ENCODE results near the gene PGS1.
"Not testable (repeated sequence)": the region's sequence is repeated elsewhere in the genome, so short reads cannot be mapped to it uniquely, and the experiment has no call there.

The PGS1 gene

DNA sequence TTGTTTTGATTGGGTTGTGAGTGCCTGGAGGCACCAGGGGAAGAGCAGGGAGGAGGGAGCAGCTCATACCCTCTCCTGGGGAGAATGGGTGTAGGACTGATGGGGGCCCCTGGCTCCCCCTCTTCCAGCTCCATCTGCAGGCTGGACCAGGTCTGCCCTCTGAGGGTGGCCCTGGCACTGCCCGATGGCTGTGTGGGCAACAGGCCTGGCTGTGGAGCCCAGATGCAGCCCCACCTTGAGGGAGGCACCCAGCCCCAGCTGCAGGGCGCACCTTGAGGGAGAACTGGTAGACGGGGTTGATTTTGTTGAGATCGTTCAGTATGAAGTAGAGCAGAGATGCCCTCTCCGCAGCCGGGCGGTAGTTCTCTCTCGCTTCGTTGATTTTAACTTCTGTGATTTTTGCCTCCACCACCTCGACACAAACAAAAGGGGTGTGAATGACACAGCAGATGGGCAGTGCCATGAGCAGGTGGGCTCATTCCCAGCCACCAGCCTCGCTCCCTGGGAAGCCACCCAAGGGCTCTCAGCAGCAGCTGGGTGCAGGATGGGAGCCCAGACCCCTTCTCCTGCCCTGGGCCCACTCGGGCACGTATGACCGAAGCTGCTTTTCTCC lies 71.6 kb downstream of the PGS1 start:
- no peak for DNase-seq (ENCODE audit: low read depth)

DNA sequence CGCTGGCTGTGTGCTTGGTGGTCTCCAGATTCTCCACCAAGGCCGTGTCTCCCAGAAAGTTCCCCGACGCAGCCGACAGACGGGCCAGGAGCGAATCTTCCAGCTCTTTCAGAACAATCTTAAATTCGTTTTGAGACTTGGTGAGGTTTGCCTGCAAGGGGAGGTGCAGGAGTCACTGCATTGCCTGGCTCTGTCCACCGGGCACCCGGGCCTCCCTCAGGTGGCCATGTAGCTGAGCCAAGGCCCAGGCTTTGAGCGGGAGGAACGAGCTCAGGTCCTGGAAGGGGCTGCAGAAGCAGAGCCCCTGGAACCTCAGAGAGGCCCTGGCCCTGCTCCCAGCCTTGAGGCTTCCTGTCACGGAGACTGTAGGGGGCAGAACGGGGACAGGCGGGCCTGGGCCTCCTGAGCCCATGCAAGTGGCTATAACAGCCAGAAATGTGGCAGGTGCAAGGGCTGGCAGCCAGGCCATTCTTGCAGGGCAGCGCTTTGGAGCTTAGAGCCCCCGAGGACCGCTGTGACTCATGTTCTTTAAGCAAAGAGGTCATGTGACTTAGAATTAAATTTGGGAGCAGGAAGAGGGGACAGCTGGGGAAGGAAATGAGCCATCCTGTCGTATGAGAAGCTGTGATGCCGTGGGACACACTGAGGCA lies 72.4 kb downstream of the PGS1 start:
- no peak for DNase-seq (ENCODE audit: low read depth)

DNA sequence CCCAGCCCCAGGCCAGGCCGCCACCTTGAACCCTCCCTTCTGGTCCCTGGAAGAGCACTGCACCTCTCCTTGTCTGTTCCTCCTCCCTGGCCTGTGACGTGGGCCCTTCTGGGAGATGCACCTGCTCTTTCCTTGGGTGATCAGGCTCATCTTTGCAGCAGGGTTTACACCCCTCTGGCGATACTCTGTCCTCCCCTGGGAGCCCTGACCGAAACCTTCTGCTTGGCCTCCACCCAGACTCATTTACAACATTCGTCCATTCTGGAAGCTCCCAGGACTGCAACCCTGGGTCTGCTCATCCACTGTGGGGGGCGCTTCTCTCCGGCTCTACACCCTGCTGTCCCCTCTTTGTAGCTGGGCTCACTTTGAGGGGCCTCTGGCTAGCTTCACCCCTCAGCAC lies 73.3 kb downstream of the PGS1 start:
- DNase-seq (ENCODE audit: low read depth), result no peak

DNA sequence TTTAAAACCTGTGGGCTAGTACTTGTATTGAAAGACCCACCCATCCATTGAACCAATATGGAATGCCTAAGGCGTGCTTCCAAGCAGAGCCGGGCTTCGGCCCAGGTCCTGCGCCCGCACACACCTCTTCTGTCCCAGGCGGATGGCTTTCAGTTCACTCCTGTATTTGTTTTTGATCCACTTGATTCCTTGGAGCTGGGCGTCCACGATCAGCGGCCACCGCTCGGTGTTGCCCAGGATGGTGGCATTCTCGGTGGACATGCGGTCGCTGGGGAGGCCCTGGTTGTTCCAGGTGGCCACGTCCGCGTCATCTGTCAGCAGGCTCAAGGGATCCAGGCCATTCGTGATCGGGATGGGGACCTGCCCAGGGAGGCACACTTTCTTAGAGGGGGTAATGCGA lies 75.9 kb downstream of the PGS1 start:
- no peak for DNase-seq (ENCODE audit: low read depth)

DNA sequence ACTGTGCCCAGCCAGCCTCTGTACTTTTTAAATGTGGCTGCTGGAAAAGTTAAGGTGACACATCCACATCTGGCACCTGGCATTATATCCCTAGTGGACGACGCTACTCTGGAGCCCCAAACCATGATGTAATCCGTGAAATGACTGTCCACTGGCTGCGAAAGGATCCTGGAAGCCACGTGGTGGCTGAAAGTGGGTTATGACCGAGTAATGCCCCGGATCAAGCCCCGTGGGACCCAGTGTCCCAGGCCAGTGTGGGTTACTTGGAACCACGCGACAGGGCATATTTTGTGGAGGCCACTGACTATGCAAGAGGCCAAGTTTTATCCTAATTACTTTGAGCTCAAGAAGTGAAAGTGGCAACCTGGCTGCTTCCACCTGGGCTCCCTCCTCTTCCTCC lies 79.6 kb downstream of the PGS1 start:
- no peak for DNase-seq (ENCODE audit: low read depth)

DNA sequence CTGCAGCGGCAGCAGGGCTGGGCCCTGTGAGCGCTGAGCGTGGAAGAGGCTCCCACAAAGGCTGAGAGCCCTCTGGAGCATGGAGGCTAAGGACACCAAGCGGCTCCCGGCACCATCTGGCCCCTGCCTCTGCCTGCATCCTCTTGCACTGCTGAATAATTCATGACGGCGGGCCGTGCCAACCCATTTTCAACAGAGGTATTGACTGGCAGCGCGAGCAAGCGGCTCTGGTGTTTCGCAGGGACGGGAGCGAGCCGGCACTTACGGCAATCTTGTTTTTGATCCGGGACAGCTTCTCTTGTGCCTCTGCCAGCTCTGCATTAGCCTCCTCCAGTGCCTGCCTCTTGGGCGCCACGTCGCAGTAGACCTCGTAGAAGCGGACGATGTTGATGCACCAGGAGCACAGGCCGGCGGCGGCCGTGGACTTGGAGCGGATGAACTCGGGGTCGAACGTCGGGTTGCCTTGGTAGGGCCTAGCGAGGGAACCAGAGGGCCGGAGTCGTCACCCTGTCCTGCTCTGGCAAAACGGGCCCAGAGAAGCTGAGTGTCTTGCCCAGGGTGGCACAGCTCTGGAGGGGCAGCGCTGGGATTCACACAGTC lies 80.4 kb downstream of the PGS1 start:
- DNase-seq (ENCODE audit: low read depth), result no peak

DNA sequence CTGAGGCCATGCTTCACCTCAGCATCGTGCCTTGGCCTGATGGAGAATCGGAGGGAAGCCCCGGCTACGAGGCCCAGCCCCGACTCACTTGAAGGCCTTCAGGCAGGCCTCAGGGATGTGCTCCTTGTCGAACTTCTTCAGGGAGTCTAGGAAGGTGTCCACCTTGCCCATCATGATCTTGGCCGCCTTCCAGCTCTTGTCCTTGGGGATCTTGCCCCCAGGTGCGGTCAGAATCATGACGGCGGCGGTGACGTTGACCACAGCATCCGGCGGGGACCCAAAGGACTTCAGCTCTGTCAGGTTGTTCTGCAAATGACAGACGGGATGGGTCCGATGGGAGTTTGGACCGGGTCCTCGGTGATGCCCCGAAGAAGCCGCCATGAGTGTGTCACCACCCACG lies 81.2 kb downstream of the PGS1 start:
- DNase-seq (ENCODE audit: low read depth), result no peak

DNA sequence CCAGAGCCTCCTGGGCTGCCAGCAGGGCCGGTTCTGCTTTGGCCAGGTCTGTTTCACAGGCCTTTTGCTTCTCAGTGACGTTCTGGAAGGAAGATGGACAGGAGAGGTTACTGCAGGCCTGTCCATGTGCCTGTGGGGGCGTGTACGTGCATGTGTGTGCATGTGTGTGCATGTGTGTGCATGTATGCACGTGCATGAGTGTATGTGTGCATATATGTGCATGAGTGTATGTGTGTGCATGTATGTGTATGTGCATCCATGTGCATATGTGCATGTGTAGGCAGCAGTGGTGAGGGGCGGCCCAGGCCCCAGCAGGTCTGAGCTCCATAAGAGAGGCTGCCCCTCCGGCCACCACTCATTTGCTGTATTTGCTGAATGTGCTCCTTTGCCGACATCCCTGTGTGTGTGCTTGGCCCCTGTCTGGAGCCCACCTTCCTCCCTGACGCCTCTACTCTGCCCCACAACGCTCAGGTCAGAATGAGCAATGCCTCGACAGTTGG lies 81.8 kb downstream of the PGS1 start:
- DNase-seq (ENCODE audit: low read depth), result no peak

DNA sequence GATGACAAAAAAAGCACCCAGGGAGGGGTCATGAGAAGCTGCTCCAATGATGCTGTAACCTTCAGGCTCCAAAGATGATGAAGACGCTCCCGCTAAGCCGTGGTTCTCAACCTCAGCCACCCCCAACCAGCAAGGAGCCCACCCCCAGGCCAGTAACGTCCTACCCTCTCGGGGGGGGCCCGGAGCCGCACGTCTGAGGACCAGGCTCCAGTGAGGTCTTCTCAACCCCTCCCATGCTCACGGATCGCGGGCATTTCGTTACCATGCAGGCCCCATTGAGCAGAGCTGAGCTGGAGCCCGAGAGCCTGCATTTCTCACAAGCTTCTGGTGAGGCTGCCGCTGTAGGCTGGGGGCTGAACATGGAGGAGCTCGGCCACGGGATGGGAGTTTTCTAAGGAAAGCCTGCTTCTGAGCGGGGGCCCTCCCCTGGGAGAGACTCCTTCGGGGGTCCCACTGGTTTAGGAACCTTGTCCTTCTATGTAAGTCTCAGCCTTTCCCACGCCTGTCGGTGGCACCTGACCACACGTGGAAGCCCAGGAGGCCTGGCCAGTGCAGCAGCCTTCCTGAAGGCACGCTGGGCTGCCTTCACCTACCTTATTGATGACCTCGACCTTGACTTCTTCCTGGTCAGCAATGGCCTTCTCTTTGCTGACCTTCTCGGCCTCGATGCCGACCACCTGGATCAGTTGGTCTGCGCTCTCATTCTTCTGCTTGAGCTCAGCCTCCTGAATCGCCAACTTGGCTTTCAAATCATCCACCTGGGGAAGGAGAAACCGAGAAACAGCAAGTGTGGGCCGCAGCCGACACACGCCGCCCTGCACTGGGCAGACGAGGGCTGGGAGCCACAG lies 82.7 kb downstream of the PGS1 start:
- no peak for DNase-seq (ENCODE audit: low read depth)

DNA sequence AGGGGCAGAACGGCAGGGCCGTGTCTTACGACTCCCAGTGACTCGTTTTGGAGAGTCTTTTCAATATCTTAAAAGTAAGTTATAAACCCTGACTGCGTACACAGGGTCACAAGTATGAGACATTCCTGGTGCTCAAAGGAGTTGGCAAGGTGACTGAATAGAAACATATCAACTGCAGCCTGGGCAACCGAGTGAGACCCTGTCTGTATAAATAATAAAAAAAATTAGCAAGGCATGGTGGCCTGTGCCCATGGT lies 83.3 kb downstream of the PGS1 start:
- no peak for DNase-seq (ENCODE audit: low read depth)

DNA sequence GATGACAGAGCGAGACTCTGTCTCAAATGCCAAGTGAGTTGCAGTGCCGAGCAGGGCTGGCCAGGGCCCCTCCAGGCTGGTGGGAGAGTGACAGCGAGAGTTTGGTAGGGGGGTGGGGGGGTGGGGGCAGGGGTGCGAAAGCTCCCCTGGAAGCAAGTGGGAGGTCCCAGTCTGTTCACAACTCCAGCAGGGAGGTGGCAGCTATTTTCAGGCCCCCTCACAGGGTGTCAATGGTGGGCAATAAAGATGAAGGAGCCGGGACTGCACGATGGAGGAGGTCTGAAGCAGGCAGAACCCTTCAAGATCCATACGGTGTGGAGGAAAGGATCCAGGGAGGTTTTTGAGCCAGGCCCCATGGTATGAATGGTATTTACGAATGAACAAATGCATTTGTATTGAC lies 83.7 kb downstream of the PGS1 start:
- DNase-seq (ENCODE audit: low read depth), result no peak

DNA sequence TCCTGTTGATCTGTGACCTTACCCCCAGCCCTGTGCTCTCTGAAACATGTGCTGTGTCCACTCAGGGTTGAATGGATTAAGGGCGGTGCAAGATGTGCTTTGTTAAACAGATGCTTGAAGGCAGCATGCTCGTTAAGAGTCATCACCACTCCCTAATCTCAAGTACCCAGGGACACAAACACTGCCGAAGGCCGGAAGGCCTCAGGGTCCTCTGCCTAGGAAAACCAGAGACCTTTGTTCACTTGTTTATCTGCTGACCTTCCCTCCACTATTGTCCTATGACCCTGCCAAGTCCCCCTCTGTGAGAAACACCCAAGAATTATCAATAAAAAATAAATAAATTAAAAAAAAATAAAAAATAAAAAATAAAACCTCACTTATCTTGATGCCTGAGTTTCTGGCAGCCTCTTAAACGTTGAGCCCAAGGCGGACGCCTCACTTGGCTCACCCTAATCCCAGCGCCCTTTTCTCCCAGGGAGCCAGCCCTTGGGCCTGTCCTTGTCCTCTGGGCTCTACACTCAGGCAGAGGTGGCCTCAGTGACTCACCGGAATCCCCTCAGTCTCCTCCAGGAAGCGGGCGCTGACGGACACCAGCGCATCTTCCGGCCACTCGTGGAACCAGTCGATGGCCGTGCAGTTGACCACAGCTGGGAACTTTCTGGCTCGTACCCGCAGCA lies 87.8 kb downstream of the PGS1 start:
- not testable (repeated sequence) for DNase-seq (ENCODE audit: low read depth)

DNA sequence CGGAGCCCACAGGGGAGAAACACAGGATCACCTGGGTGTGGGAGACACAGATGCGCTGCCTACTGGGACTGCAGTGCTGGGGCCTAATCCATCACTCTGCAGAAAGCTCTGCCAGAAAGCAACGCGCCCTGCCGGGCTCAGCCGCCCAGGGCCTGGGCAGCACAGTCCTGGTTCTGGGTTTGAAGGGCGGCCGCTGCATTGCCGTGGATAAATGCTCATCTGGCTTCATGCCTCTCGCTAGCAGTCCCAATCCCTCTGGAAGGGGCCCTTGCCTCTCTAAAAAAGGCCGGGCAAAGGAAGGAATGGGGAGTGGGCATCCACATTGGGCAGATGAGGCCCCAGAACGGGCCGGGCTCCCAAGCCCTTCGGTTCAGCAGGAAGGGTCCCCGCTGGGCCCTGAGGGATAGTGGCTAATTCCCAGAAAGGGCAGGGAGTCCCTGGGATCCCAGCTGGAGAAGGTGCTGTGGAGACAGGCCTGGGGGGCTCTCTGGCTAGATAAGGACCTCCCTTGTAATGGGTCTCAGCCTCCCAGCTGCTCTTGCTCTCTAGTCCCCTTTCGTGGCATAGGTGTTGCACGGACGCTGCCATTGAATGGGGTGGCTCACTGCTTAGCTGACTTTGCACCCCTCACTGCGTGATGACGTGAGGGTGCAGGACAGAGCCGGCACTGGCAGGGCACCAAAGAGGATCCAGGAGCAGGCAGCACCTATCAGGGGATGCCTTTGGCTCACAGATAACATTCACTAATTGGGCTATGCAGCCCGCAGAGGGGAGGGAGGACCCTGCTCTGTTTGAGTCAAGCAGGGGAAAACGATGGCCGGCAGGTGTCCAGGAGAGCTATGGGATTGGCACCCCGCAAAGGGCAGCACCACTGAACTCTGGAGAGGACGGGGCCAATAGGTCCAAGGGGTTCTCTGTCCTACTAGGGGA lies 88.6 kb downstream of the PGS1 start:
- no peak for DNase-seq (ENCODE audit: low read depth)

DNA sequence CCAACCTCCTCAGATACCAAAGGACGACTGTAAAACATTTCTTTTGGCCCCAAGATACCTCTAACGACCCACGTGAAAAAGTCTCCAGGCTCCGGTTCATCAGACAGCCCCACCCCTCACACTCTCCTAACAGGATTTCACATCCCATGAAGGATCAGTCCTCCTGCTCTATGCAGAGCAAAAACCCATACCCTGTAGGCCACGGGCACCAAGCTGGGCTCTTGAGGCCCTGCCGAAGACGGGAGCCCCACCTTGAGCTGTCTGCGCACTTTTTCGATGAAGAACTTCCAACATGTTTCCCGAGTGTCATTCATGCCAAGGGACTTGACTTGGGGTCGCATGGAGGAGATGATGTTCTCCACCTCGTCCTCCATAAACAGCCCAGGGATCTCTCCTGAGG lies 89.9 kb downstream of the PGS1 start:
- no peak for DNase-seq (ENCODE audit: low read depth)

DNA sequence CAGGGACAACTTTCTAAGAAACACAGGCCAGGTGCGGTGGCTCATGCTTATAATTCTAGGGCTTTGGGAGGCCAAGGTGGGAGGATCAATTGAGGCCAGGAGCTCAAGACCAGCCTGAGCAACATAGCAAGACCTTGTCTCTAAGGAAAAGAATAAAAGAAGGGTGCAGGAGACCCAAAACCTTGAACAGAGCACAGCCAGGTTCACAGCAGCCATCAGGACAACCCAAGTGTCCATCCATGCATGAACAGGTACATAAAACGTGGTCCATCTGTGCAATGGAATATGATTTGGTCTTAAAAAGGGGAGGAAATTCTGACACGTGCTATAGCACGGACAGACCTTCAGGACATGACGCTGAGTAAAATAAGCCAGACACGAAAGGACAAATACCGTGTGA lies 91.0 kb downstream of the PGS1 start:
- no peak for DNase-seq (ENCODE audit: low read depth)

DNA sequence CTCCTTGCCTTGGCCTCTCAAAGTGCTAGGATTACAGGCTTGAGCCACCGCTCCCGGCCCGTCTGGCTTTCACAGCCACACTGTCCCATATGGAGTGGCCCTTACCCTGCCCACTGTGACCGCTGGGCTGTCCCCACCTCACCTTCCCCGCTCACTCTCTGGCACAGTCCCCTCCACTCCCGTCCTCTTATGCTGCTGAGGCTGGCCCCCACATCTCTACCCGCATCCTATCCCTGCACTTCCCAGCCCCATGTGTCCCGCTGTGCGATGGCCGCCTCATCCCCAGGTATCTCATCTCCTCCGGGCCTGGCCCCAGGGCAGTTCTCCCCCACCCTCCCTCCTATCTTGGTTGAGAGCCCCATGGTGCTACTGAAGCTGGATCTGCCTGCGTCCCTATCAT lies 93.2 kb downstream of the PGS1 start:
- no peak for DNase-seq (ENCODE audit: low read depth)

DNA sequence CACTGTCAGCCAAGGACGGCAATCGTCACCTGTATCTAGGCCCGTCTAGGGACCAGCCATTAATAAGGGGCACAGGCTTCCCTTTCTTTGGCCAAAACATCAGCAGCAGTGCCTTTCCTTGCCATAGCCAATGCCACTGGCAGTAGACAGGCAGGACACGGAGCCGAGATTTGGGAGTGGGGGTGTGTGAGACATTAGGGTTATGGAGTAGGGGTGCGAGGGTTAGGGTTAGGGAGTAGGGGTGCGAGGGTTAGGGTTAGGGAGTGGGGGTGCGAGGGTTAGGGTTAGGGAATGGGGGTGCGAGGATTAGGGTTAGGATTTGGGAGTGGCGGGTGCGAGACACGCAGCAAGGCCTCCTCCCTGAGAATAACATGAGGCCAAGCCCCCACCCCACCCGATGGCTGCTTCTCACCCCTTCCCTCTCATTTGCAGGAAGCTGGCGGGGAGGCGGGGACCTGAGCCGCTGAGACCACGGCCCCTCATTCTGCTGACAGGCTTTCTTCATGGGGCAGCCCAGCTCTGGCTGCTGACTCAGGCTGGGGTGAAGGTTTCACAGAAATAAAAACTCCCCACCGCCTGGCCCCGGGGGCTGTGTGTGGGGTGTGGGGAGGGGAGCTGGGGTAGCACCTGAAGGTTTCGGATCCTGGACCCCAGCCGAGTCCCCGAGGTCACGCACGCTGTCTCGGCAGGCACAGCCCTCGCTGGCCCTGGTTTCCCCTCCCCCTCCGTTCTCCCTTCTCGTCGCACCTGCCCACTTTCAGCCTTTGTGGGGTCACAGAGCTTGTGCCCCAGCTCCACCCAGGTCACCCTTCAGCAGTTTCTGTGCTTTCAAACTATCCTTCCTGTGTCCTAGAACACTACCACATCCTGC lies 93.8 kb downstream of the PGS1 start:
- no peak for DNase-seq (ENCODE audit: low read depth)

DNA sequence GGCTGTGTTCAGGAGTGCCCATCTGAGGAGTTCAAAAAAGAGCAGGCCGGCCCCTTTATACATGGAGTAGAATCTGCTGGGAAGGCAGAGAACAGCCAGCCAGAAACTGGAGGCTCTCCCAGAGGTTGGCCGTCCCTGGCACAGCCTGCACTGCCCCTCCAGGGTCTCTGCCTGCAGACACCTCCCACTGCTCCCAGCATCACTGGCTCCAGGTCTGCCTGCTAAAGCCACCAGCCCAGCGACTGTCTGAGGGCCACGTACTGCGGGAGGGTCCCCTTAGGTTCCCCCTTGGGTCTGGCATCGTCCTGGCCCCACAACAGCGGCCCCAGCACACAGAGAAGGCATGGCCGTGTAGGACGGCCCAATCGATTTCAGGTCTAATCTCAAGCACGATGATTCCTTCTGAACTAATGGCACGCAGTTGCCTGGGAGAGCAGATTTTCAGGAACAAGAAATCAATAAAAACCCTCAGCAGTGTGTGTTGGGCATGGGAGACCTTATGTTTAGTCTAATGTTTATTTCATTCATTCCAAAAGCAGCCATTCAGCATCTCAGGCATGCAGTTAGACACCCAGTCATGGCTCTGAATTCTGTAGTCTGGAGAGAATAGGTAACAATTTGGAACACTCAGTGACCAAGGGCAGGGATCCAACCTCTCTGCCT lies 95.6 kb downstream of the PGS1 start:
- DNase-seq (ENCODE audit: low read depth), result no peak

All from stromal cell of bone marrow (primary cell).